Astrocyte of the spinal cord (primary cell): ENCODE data around the gene PSMD3.

Source experiments
- DNase-seq: peaks from one replicate; pipeline ENCODE4 v3.0.0; 2011; ENCODE audit warnings: low read depth, low spot score
- H3K4me3 ChIP-seq: 2 replicates; pipeline ENCODE4 v1.5.1; 2011; ENCODE audit warnings: low read depth, mild to moderate bottlenecking, low read length, moderate library complexity
- in situ Hi-C: cut with HindIII; loops from 2 replicates; pipeline ENCODE4 v1.10.0; 2017; ENCODE audit warnings: low sequenced_read_pairs
- TF ChIP-seq, protein P1 (sequence below): IDR thresholded peaks from 2 replicates; pipeline ENCODE4 v1.5.1; 2012; ENCODE audit warnings: low read depth, mild to moderate bottlenecking, low read length, inconsistent platforms

Gene PSMD3

DNA sequence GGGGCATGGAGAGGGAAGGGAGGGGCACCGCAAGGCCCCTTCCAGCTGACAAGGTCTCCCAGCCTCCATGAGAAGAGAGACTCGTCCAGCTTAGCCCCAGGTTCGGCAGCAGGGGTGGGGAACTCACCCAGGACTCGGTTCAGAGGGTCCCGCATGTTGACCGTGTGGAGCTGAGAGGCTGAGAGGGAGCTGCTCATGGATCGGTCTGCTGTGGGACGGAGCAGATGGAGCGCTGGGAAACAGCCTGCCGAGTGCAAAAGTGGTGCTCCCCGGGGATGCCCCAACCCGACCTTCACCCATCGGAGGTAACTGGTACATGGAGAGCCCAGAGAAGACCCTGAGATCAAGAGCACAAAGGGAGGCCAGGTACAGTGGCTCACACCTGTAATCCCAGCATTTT, 39.5 kb downstream of the PSMD3 start:
- no peak for DNase-seq
- TF ChIP-seq, protein P1, sequence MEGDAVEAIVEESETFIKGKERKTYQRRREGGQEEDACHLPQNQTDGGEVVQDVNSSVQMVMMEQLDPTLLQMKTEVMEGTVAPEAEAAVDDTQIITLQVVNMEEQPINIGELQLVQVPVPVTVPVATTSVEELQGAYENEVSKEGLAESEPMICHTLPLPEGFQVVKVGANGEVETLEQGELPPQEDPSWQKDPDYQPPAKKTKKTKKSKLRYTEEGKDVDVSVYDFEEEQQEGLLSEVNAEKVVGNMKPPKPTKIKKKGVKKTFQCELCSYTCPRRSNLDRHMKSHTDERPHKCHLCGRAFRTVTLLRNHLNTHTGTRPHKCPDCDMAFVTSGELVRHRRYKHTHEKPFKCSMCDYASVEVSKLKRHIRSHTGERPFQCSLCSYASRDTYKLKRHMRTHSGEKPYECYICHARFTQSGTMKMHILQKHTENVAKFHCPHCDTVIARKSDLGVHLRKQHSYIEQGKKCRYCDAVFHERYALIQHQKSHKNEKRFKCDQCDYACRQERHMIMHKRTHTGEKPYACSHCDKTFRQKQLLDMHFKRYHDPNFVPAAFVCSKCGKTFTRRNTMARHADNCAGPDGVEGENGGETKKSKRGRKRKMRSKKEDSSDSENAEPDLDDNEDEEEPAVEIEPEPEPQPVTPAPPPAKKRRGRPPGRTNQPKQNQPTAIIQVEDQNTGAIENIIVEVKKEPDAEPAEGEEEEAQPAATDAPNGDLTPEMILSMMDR, result no peak
- no peak overlapping the region for H3K4me3 ChIP-seq
- in situ Hi-C loops, result no loop called here

DNA sequence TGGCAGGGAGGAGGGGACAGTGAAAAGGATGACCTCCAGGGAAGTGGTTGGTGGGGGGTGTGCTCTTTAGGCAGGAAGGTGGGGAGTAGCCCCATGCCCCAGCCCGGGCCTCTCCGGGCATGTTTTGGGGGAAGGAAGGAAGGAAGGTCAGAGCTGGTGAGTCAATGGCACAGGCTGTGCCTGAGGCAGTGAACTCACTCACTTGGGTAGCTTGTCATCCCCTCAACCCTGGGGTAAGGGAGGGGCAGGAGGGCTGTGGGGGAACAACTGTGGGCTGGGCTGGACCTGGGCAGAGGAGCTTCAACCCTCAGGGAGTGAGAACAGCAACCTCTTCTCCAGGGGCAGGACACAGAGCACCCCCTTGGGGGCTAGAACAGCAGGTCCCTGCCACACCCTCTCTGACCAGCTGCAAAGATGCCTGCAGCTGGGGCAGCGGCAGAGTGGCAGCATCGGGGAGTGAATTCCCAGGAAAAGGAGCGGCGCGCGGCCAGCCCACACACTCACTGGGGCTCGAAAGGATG, 40.9 kb downstream of the PSMD3 start:
- in situ Hi-C loops, result no loop called here
- TF ChIP-seq, protein P1, result no peak
- H3K4me3 ChIP-seq, result no peak overlapping the region
- DNase-seq, result peak; percentile 42

DNA sequence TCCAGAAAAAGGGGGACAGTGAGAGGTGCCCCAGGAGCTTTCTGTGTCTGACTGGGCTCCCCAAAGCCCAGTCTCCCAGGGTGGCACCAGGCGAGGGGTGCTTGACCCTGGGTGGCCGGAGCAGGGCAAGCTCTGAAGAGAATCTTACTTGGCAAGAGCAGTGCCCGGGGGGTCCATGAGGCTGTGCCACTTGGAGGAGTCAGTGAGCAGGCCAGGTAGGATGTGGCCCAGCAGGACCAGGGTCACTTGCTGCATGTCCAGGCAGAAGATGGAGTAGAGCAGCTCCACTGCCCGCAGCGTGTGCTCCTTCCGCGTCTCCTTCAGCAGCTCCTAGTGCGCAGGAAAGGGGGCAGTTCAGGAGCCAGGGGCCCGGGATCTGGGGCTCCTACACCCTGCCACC, 41.9 kb downstream of the PSMD3 start:
- in situ Hi-C loops, result no loop called here

DNA sequence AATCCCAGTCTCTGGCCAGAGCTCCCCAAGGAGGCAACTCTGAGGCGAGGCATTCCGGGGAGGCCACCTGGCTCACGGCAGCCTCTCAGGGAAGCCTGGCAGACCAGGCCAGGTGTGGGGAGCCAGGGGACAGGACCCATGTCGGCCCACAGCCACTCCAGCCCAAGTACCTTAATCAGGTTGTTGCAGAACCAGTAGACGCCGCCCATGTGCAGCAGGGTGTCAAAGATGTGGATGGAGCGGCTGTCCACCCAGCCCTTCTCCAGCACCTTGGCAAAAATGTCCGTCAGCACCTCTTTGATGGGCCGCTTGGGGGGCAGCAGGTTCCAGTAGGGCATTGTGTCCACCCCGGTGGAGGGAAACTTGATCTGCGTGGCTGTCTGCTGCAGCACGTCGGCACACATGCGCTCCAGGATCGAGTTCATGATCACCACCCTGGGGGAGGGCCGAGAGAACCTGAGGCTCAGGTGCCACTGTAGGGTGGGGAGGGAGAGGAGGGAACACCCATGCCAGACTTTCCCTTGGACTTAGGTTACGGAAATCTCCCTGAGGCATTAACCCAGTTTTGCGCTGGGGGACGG, 42.4 kb downstream of the PSMD3 start:
- TF ChIP-seq, protein P1, result no peak
- in situ Hi-C loops, result no loop called here
- H3K4me3 ChIP-seq, result no peak overlapping the region
- DNase-seq, result no peak

More for the DNA sequence above, 41.9 kb downstream of the PSMD3 start:
- TF ChIP-seq, protein P1, result no peak
- no peak overlapping the region for H3K4me3 ChIP-seq
- no peak for DNase-seq

DNA sequence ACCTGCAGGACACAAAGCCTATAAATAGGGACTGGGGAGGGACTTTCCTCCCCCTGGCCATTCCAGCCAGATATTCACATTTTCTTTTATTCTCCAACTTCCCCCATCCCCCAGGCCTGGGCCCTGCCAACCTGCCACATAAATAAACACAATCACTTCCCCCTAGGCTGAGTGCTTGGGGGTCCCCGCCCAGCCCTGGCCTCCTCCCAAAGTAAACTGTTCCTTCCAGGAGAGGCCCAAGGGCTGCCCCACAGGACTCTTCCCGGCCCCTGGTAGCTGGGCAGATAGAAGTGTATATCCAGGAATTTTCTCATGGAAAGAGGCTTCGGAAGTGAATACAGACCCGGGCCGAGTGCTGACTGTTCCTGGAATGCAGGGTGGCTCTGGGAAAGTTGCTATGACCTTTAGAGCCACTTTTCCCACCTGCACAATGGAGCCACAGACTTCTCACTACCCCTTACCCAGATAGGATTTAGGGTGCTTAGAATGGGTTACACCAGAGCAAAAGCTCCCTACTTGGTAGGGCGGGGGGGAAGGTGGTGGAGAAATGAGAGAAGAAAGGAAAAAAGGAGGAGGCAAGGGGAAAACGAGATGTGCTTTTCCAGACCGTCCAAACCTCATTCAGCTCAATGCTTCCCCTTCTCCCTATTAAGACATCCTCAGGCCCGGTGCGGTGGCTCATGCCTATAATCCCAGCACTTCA, 43.1 kb downstream of the PSMD3 start:
- peak; percentile 35 for DNase-seq

DNA sequence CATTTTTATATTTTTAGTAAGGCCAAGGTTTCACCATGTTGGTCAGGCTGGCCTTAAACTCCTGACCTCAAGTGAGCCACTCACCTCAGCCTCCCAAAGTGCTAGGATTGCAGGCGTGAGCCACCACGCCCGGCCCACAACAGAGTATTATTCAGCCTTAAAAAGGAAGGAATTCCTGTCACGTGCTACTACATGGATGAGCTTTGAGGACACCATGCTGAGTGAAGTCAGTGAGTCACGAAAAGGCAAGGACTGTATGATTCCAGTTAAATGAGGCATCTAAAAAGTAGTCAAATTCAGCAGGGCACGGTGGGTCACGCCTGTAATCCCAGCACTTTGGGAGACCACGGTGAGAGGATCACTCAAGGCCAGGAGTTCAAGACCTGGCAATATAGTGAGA, 44.3 kb downstream of the PSMD3 start:
- peak; percentile 69 for DNase-seq
- in situ Hi-C loops, result no loop called here

More for the DNA sequence above, 43.1 kb downstream of the PSMD3 start:
- no peak overlapping the region for H3K4me3 ChIP-seq
- in situ Hi-C loops, result no loop called here
- TF ChIP-seq, protein P1, result no peak

More for the DNA sequence above, 44.3 kb downstream of the PSMD3 start:
- TF ChIP-seq, protein P1, result no peak
- H3K4me3 ChIP-seq, result no peak overlapping the region
